Heart left ventricle (tissue), 13 donors: ENCODE results near the gene KRT72.

Experiments
- CTCF ChIP-seq, 12 donors: fragments of 200-600 bp; sonication (generic) in 4 of 12; IDR thresholded peaks; one replicate each; pipeline versions ENCODE4 v1.5.0 to v1.8.0; 2018 to 2022; ENCODE audit warnings: antibody characterized with exemption in 12 of 12, mild to moderate bottlenecking in 5 of 12
- POLR2A ChIP-seq, 2 donors: fragments of 450-650 bp; IDR thresholded peaks; one replicate each; pipeline ENCODE4 v1.6.1; 2017; ENCODE audit warnings: antibody characterized with exemption in 2 of 2, mild to moderate bottlenecking in 2 of 2, moderate library complexity in 2 of 2
- donor health status: ischemic (EF 13 %, LVEDD 7.1; RV severe dilation, severe dysfunction).
- donor health status: DM: no; HTN: yes; CAD: no.
- donor health status: DM: no; HTN: no; CAD: no.
- donor health status: ischemic (EF 25% LVEDD 6.9; RV normal size, moderate dysfunction).
- donor health status: ischemic (EF 25% LVEDD 5.7; RV mildly dilated, moderate dysfunction).
- donor health status: ischemic (EF 35%, LVEDD 5.7; RV mildly dilated, moderate dysfunction).
- donor health status: nonischemic (EF 11% LVEDD 7.7; RV severe dilation, severe dysfunction).
- donor health status: DM: yes; HTN: yes; CAD: no.
- donor health status: PGD.
- donor health status: ischemic (EF 29% LVEDD 5.4; RV normal size, mild dysfunction).
- donor health status: nonischemic (EF 23%, LVEDD 6.1; RV moderate dilation, normal function).

- no peak for TF ChIP-seq CTCF (IDR thresholded peaks at IDR 0.05)
- TF ChIP-seq POLR2A (IDR thresholded peaks at IDR 0.05), result no peak
Observed at GRCh38 chr12:52601671-52602070, 408 bp upstream of the KRT72 start.
